Skeletal muscle tissue (tissue), 4 donors: ENCODE data around the gene NUTM2G. TPM values are rescaled to one million over a fixed set of nuclear protein-coding genes. Genes with fewer than 3 reads are reported as not detected.
"Not testable (repeated sequence)": the region's sequence is repeated elsewhere in the genome, so short reads cannot be mapped to it uniquely, and the experiment has no call there.

Source experiments
- H3K27ac ChIP-seq: one replicate; pipeline ENCODE4 v1.7.0; 2013; ENCODE audit warnings: mild to moderate bottlenecking, low read depth, low read length, inconsistent platforms
- H3K27me3 ChIP-seq, 3 donors: one replicate each; pipeline ENCODE4 v1.7.0; 2013; ENCODE audit warnings: low read length in 3 of 3; ENCODE audit not compliant: control insufficient read depth in 3 of 3, insufficient read depth in 3 of 3
- H3K36me3 ChIP-seq, 3 donors: one replicate each; pipeline ENCODE4 v1.7.0; 2013; ENCODE audit warnings: low read length in 3 of 3; ENCODE audit not compliant: control insufficient read depth in 3 of 3, insufficient read depth in 3 of 3
- H3K4me1 ChIP-seq, 3 donors: one replicate each; pipeline ENCODE4 v1.7.0; 2013; ENCODE audit warnings: low read length in 3 of 3, mild to moderate bottlenecking in 3 of 3; ENCODE audit not compliant: control insufficient read depth in 3 of 3, insufficient read depth in 3 of 3
- H3K4me3 ChIP-seq, 3 donors: one replicate each; pipeline ENCODE4 v1.7.0; 2013; ENCODE audit warnings: low read length in 3 of 3
- H3K9ac ChIP-seq, 3 donors: one replicate each; pipeline ENCODE4 v1.7.0; 2013; ENCODE audit warnings: low read length in 3 of 3, mild to moderate bottlenecking in 3 of 3, moderate library complexity in 2 of 3, low read depth in 1 of 3
- H3K9me3 ChIP-seq, 3 donors: one replicate each; pipeline ENCODE4 v1.7.0; 2013; ENCODE audit warnings: low read length in 3 of 3; ENCODE audit not compliant: control insufficient read depth in 3 of 3
- total RNA-seq: library from RNA; depleted of rRNA; stranded (reverse); fragments of >200 nt; gene quantifications from one replicate; pipeline ENCODE4 v1.2.3, GENCODE V29; 2014
- donor health status: Osteomylitis.

The NUTM2G gene
- total RNA-seq, 1 donor from 2014 or later: not detected

DNA sequence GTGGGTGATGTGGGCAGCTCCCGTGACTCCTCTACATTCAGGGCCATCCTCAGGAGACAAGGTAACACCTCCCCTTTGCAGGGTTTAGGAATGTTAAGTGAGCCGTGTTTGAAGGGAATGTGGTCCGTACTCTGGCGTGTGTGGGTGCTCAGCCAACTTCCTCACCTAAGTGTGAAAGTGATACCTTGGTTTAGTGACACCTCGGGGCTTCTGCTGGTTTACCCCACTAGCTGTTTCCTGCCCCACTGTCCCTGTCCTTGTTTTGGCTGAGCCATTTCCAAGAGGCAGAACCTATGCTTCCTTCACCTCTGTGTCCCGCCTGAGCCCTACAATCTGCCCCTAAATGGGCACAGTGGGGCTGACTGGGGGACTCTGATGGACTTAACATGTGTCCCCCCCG lies 12.3 kb downstream of the NUTM2G start:
- not testable (repeated sequence) for H3K9ac ChIP-seq, H3K27ac ChIP-seq, H3K4me3 ChIP-seq, H3K36me3 ChIP-seq, H3K27me3 ChIP-seq, H3K9me3 ChIP-seq, H3K4me1 ChIP-seq

DNA sequence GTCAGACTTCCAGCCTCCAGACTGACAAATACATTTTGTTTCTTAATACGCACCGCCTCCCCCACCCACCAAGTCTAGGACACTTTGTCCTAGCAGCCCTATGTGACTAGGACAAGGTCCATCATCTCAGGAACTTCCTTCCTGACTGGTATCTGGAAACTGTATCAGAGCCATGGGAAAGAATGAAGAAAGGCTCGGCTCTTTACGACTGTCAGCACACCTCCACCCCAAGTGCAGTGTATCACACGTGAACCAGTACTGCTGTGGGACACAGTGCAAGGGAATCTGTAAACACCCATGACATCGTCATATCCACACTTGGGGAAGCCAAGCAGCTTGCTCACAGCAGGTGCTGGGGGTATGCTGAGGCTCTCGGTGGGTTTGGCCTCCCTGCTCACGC lies 13.0 kb downstream of the NUTM2G start:
- H3K9me3 ChIP-seq, H3K36me3 ChIP-seq, H3K9ac ChIP-seq, H3K27ac ChIP-seq, H3K4me1 ChIP-seq, H3K4me3 ChIP-seq, H3K27me3 ChIP-seq: not testable (repeated sequence)

DNA sequence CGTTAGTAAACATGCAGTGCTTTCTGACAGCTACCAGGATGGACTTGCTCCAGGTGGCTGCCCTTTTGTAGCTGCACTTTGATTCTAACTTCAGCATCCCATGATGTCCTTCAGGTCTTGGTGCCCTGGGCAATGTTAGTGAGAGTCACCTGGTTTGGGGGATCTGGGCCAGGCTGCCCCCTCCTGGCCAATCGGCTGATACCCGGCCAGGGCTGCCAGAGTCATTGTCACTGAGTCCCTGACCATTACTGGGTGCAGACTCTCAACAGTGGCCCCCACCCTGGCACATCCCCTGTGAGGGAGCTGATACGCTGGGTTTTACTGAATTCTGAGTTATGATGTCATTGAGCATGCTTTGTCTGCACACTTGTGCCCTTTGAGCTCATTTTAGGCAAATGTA lies 13.5 kb downstream of the NUTM2G start:
- not testable (repeated sequence) for H3K9me3 ChIP-seq, H3K9ac ChIP-seq, H3K27me3 ChIP-seq, H3K4me1 ChIP-seq, H3K4me3 ChIP-seq, H3K27ac ChIP-seq, H3K36me3 ChIP-seq

DNA sequence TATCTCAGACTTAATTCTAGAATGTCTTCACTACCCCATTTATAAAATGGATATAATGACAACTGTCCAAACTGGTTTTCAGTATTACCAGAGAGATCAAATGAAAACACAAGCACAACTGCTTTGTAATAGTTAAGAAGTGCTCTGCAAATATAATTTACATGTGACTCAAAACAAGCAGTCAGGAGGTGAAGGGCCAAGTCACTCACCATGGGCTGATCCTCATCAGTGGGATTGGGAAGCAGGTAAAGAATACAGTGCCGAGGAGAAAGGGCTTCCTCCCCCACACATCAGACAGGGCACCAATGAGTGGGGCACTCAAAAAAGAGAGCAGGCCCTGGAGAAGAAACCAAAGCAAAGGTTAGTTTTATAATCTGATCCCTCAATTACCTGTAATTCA lies 20.7 kb downstream of the NUTM2G start:
- not testable (repeated sequence) for H3K9me3 ChIP-seq, H3K36me3 ChIP-seq, H3K27ac ChIP-seq, H3K4me3 ChIP-seq, H3K4me1 ChIP-seq, H3K9ac ChIP-seq, H3K27me3 ChIP-seq

DNA sequence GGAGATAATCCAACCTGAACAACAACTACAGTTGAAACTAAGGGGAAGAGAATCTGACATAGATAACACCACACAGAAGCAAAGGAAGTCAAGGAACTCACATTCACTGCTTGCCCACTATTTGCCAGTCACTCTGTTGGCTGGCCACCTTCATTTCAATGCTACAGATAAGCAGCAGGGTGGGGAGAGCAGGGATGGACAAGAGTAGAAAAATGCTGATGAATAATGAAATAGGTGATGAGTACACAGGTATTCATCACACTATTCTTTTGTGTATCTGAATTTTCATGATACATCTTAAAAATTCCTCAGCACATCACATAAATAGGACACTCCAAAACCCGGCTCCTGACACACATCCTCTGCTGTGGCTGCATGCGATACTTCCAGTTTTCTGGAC lies 21.9 kb downstream of the NUTM2G start:
- H3K4me1 ChIP-seq, H3K27ac ChIP-seq, H3K9ac ChIP-seq, H3K27me3 ChIP-seq, H3K9me3 ChIP-seq, H3K4me3 ChIP-seq, H3K36me3 ChIP-seq: not testable (repeated sequence)

DNA sequence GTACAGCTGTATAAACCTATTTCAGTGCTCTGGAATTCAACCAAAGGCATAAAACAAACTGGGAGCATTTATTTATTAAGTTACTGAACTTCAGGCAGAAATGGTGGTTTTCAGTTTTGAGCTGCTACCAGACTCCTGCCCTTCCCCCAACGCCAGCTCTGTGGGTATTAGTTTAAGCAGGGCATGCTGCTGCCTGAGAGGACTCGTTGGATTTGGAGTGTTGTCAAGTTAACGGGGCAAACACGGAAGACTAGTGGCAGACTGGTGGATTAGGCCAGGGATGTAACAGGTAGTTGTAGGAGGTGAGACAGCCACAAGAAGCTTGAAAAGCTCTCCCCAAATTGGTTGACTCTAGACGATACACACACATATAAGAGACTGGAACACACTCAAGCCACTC lies 38.9 kb downstream of the NUTM2G start:
- H3K9ac ChIP-seq, H3K36me3 ChIP-seq, H3K4me3 ChIP-seq, H3K27ac ChIP-seq, H3K4me1 ChIP-seq, H3K9me3 ChIP-seq, H3K27me3 ChIP-seq: not testable (repeated sequence)

DNA sequence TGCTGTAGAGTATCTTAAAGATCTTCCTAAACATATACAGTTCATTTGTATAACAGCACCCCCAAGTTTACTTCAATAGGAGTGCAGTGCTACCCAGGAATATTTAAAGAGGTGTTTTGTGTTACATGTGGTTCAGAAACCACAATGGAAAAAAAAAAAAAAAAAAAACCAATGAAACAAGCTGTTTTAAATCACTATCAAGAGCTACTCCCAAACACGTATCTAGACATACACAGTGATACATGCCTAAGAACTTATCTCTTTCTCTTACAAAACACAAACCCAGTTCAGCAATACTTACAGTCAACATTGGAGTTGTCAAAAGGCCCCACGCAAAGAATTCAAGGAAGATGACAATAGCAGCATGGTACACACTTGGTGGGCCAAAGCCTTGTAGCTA lies 43.9 kb downstream of the NUTM2G start:
- H3K27me3 ChIP-seq, H3K27ac ChIP-seq, H3K9ac ChIP-seq, H3K36me3 ChIP-seq, H3K4me3 ChIP-seq, H3K9me3 ChIP-seq, H3K4me1 ChIP-seq: not testable (repeated sequence)

DNA sequence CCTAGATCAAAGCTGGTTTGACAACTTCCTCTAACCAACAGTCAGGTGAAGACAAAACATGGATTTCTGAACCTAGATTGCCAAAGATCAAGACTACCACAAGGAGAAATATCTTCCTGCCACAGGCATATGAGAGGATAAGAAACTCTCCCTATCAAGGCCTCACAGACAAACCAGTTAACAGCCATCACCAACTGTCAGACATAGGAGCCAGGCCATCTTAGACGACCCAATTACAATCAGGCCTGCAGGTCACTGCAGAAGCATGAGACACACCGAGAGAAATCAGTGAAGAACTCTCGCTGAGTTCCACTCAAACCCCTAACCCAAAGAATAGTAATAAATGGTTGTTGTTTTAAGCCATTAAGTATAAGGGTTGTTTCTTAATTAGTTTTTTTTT lies 45.4 kb downstream of the NUTM2G start:
- not testable (repeated sequence) for H3K36me3 ChIP-seq, H3K4me3 ChIP-seq

DNA sequence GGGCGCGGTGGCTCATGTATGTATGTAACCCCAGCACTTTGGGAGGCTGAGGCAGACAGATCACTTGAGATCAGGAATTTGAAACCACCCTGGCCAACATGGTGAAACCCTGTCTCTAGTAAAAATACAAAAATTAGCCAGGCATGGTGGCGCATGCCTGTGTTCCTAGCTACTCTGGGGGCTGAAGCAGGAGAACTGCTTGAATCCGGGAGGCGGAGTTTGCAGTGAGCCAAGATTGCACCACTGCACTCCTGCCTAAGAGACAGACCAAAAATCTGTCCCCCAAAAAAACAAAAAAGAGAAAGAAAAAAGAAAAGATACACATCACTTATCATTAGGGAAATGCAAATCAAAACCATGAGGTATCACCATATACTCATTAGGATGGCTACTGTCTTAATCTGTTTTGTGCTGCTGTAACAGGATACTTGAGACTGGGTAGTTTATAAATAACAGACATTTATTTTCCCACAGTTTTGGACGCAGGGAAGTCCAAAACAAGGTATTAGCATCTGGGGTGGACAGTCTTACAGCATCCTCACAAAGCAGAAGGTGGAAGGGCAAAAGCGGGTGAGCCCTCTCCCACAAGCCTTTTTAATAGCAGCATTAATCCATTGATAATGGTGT lies 55.0 kb downstream of the NUTM2G start:
- H3K36me3 ChIP-seq, H3K9me3 ChIP-seq, H3K27me3 ChIP-seq, H3K4me1 ChIP-seq: not testable (repeated sequence)
- H3K27ac ChIP-seq: peak overlapping the region; percentile 68
- H3K4me3 ChIP-seq: peak overlapping the region in 1 of 3 donors; percentile 14
- peak overlapping the region; percentile 23 to 63 (median 43) for H3K9ac ChIP-seq

More for the DNA sequence above, 45.4 kb downstream of the NUTM2G start:
- H3K9ac ChIP-seq, H3K4me1 ChIP-seq, H3K27ac ChIP-seq, H3K9me3 ChIP-seq, H3K27me3 ChIP-seq: not testable (repeated sequence)

DNA sequence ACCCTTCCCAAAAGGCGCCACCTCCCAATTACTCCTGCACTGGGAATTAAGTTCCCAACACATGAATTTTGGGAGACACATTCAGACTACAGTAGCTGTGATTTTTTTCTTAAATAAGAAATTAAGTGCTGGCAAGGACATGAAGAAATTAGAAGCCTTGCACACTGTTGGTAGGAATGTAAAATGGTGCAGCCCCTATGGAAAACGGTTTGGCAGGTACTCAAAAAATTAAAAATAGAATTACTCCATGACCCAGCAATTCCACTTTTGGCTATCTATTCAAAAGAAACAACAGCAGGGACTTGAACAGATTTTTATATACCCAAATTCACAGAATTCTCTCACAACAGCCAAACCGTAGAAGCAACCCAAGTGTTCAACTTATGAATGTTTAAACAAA lies 55.5 kb downstream of the NUTM2G start:
- Histone ChIP-seq H3K27ac (peak overlapping the region; percentile 68), H3K9ac (peak overlapping the region in 2 of 3 donors; percentile 23 to 63), H3K4me3 (peak overlapping the region in 1 of 3 donors; percentile 14)
- not testable (repeated sequence) for H3K36me3 ChIP-seq, H3K4me1 ChIP-seq, H3K27me3 ChIP-seq, H3K9me3 ChIP-seq

DNA sequence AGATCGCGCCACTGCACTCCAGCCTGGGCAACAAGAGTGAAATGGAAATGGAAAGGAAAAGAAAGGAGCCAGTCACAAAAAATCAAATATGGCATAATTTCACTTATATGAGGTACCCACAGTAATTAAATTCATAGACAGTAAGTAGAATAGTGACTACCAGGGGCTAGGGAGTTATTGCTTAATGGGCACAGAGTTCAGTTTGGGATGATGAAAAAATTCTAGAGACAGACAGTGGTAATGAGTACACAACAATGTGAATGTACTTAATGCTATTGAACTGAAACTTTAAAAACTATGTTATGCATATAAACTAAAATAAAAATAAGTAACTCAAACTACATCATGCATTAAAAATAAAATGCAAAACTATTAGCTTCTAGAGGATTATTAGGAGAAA lies 56.2 kb downstream of the NUTM2G start:
- H3K4me3 ChIP-seq, H3K36me3 ChIP-seq, H3K9me3 ChIP-seq, H3K27me3 ChIP-seq, H3K9ac ChIP-seq, H3K4me1 ChIP-seq: not testable (repeated sequence)
- peak overlapping the region; percentile 68 for H3K27ac ChIP-seq
